C4-2B (cell line): ENCODE measurements around the gene XAF1.

Source experiments
- ZFX ChIP-seq: fragments of 450-650 bp; IDR thresholded peaks from 2 replicates; pipeline ENCODE4 v1.6.1; 2017
- TF ChIP-seq, protein P1 (sequence below): fragments of 450-650 bp; conservative IDR thresholded peaks from 2 replicates; pipeline ENCODE4 v1.5.1; 2017; ENCODE audit warnings: mild to moderate bottlenecking

DNA sequence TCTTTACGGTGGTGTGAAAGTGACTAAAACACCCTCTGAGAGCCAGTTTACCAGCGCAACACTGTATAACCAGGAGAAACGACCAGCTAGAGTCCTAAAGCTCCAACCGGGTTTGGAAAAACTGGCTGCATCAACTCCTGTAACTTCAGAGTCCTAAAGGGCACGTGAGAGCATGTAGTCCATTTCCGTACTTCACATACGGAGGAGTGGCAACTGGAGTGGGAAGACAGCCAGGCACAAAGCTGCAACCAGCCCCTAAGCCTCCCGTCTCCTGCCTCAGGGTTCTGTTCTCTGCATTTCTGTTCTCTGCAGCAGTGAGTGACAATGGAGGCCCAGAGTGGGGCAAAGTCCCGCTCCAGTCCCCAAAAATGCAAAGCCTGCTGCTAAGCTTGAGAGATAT, 56.4 kb downstream of the XAF1 start:
- TF ChIP-seq, protein P1, sequence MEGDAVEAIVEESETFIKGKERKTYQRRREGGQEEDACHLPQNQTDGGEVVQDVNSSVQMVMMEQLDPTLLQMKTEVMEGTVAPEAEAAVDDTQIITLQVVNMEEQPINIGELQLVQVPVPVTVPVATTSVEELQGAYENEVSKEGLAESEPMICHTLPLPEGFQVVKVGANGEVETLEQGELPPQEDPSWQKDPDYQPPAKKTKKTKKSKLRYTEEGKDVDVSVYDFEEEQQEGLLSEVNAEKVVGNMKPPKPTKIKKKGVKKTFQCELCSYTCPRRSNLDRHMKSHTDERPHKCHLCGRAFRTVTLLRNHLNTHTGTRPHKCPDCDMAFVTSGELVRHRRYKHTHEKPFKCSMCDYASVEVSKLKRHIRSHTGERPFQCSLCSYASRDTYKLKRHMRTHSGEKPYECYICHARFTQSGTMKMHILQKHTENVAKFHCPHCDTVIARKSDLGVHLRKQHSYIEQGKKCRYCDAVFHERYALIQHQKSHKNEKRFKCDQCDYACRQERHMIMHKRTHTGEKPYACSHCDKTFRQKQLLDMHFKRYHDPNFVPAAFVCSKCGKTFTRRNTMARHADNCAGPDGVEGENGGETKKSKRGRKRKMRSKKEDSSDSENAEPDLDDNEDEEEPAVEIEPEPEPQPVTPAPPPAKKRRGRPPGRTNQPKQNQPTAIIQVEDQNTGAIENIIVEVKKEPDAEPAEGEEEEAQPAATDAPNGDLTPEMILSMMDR, result no peak
- no peak for TF ChIP-seq ZFX
